Panc1 (cell line): ENCODE data around the gene TRIM66.

Experiments used
- TF ChIP-seq, protein P1 (sequence below): fragments of 450-650 bp; IDR thresholded peaks from 2 replicates; pipeline ENCODE4 v1.5.1; 2017; ENCODE audit warnings: mild to moderate bottlenecking
- TF ChIP-seq, protein P2 (sequence below), 2 experiments: IDR thresholded peaks; 2 replicates each; pipeline ENCODE4 v1.6.1; 2011 to 2012; ENCODE audit warnings: low read depth in 2 of 2, control low read depth in 1 of 2, low read length in 1 of 2, mild to moderate bottlenecking in 1 of 2, moderate library complexity in 1 of 2; ENCODE audit not compliant: insufficient read depth in 1 of 2

DNA sequence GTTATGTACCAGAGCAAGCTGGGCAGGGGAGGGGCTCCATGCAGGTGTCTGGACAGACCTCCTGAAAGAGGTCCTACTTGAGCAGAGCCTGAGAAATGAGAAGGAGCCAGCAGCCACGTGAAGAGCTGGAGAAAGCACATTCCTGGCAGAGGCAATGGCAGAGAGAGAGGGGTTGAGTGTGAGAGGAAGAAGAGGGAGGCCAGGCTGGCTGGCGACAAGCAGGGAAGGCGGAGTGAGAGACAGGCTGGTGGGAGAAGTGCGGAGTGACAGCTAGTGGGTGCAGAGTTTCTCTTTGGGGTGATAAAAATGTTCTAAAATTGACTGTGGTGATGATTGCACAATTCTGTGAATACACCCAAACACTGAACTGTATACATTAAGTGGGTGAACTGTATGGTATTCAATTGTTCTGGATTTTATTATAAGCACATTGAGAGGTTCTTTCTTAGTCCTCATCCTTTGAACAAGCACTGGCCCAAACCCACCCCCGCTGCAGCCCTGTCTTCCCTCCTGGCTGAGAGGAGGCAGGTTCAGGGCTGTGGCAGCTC, 29.5 kb upstream of the TRIM66 start:
- TF ChIP-seq, protein P1, sequence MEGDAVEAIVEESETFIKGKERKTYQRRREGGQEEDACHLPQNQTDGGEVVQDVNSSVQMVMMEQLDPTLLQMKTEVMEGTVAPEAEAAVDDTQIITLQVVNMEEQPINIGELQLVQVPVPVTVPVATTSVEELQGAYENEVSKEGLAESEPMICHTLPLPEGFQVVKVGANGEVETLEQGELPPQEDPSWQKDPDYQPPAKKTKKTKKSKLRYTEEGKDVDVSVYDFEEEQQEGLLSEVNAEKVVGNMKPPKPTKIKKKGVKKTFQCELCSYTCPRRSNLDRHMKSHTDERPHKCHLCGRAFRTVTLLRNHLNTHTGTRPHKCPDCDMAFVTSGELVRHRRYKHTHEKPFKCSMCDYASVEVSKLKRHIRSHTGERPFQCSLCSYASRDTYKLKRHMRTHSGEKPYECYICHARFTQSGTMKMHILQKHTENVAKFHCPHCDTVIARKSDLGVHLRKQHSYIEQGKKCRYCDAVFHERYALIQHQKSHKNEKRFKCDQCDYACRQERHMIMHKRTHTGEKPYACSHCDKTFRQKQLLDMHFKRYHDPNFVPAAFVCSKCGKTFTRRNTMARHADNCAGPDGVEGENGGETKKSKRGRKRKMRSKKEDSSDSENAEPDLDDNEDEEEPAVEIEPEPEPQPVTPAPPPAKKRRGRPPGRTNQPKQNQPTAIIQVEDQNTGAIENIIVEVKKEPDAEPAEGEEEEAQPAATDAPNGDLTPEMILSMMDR: no peak
- TF ChIP-seq, protein P2, sequence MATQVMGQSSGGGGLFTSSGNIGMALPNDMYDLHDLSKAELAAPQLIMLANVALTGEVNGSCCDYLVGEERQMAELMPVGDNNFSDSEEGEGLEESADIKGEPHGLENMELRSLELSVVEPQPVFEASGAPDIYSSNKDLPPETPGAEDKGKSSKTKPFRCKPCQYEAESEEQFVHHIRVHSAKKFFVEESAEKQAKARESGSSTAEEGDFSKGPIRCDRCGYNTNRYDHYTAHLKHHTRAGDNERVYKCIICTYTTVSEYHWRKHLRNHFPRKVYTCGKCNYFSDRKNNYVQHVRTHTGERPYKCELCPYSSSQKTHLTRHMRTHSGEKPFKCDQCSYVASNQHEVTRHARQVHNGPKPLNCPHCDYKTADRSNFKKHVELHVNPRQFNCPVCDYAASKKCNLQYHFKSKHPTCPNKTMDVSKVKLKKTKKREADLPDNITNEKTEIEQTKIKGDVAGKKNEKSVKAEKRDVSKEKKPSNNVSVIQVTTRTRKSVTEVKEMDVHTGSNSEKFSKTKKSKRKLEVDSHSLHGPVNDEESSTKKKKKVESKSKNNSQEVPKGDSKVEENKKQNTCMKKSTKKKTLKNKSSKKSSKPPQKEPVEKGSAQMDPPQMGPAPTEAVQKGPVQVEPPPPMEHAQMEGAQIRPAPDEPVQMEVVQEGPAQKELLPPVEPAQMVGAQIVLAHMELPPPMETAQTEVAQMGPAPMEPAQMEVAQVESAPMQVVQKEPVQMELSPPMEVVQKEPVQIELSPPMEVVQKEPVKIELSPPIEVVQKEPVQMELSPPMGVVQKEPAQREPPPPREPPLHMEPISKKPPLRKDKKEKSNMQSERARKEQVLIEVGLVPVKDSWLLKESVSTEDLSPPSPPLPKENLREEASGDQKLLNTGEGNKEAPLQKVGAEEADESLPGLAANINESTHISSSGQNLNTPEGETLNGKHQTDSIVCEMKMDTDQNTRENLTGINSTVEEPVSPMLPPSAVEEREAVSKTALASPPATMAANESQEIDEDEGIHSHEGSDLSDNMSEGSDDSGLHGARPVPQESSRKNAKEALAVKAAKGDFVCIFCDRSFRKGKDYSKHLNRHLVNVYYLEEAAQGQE (IDR thresholded peaks at IDR 0.05; ENCODE audit: insufficient read depth in 1 of 2, low read depth in 2 of 2, low read length in 1 of 2): no peak
